Panc1 (cell line): Measurements from ENCODE around the gene NT5M. TPM values are rescaled to one million over a fixed set of nuclear protein-coding genes. Genes with fewer than 3 reads are reported as not detected.
A peak's percentile ranks its signal among the peaks of the same experiment; 100 is the strongest.

Source experiments
- ATAC-seq: fragments of 200-7000 bp; cut with Tn5 transposase; 2 replicates; pipeline ENCODE4 v1.9.1; 2020; ENCODE audit warnings: mild to moderate bottlenecking, moderate library complexity
- BruUV-seq: library from RNA; stranded (reverse); fragments of 400-500 nt; replicated peaks from 2 replicates; lab custom pipeline; 2021; lab: Mats Ljungman, UMichigan
- CTCF ChIA-PET: fragments of 300-600 bp; sonication (Branson Sonifier 250); formaldehyde crosslinking; loops from one replicate; lab custom pipeline; 2022; ENCODE audit warnings: antibody characterized with exemption; lab: Charles Lee
- POLR2A ChIA-PET: fragments of 300-600 bp; sonication (Branson Sonifier 250); formaldehyde crosslinking; loops from one replicate; lab custom pipeline; 2022; ENCODE audit warnings: antibody characterized with exemption; lab: Charles Lee
- DNase-seq: peaks from one replicate; pipeline ENCODE4 v3.0.0-alpha.2; 2010; ENCODE audit warnings: low read depth, low spot score
- H3K27ac ChIP-seq: 2 replicates; pipeline ENCODE4 v1.5.1; 2011; ENCODE audit warnings: mild to moderate bottlenecking, low read length, inconsistent platforms
- H3K27me3 ChIP-seq: fragments of 200-500 bp; sonication (Bioruptor generic); 2 replicates; pipeline ENCODE4 v1.6.0; 2014; ENCODE audit warnings: low read length, inconsistent platforms; ENCODE audit not compliant: control insufficient read depth, insufficient read depth
- H3K36me3 ChIP-seq: fragments of 200-500 bp; sonication (Bioruptor generic); 2 replicates; pipeline ENCODE4 v1.5.1; 2014; ENCODE audit warnings: inconsistent platforms, mild to moderate bottlenecking, low read length, moderate library complexity; ENCODE audit not compliant: control insufficient read depth, insufficient read depth
- H3K4me1 ChIP-seq: 2 replicates; pipeline ENCODE4 v1.5.1; 2011; ENCODE audit warnings: inconsistent platforms, mild to moderate bottlenecking, low read length, moderate library complexity; ENCODE audit not compliant: control insufficient read depth, insufficient read depth
- H3K4me3 ChIP-seq, 2 experiments: 2 replicates each; pipeline ENCODE4 v1.5.1; 2011 to 2012; ENCODE audit warnings: low read depth in 2 of 2, low read length in 2 of 2, mild to moderate bottlenecking in 2 of 2, inconsistent platforms in 1 of 2, moderate library complexity in 1 of 2
- H3K9me3 ChIP-seq: fragments of 200-500 bp; sonication (Bioruptor generic); 2 replicates; pipeline ENCODE4 v1.5.1; 2014; ENCODE audit warnings: low read depth, mild to moderate bottlenecking, inconsistent platforms, low read length, moderate library complexity; ENCODE audit not compliant: control insufficient read depth, insufficient read depth
- POLR2AphosphoS5 ChIP-seq: IDR thresholded peaks from 2 replicates; pipeline ENCODE4 v1.6.1; 2012; ENCODE audit warnings: mild to moderate bottlenecking, low read depth, low read length, moderate library complexity
- SIN3A ChIP-seq: IDR thresholded peaks from 2 replicates; pipeline ENCODE4 v1.6.1; 2012; ENCODE audit warnings: low read depth, mild to moderate bottlenecking, low read length, moderate library complexity, borderline replicate concordance; ENCODE audit not compliant: insufficient read depth
- TCF7L2 ChIP-seq: IDR thresholded peaks from 2 replicates; pipeline ENCODE4 v1.6.1; 2011; ENCODE audit warnings: mild to moderate bottlenecking, low read depth, low read length, inconsistent platforms
- in situ Hi-C: cut with HindIII; loops from 2 replicates; pipeline ENCODE4 v1.10.0; 2016; ENCODE audit warnings: low sequenced_read_pairs, low pct_unique_long_range_greater_than_20kb
- intact Hi-C: fragments of 100-400 bp; cut with micrococcal nuclease; formaldehyde crosslinking; loops from one replicate; pipeline ENCODE4 v1.10.0; 2022; ENCODE audit not compliant: unreplicated experiment
- total RNA-seq: library from RNA; stranded (reverse); gene quantifications from one replicate; pipeline ENCODE4 v1.2.1, GENCODE V29; 2021; ENCODE audit not compliant: unreplicated experiment
- TF ChIP-seq, protein P1 (sequence below): fragments of 450-650 bp; IDR thresholded peaks from 2 replicates; pipeline ENCODE4 v1.5.1; 2017; ENCODE audit warnings: mild to moderate bottlenecking
- TF ChIP-seq, protein P2 (sequence below), 2 experiments: IDR thresholded peaks; 2 replicates each; pipeline ENCODE4 v1.6.1; 2011 to 2012; ENCODE audit warnings: low read depth in 2 of 2, control low read depth in 1 of 2, low read length in 1 of 2, mild to moderate bottlenecking in 1 of 2, moderate library complexity in 1 of 2; ENCODE audit not compliant: insufficient read depth in 1 of 2

Gene NT5M
- total RNA-seq, 1 experiment from 2014 or later: 3.1 TPM

DNA sequence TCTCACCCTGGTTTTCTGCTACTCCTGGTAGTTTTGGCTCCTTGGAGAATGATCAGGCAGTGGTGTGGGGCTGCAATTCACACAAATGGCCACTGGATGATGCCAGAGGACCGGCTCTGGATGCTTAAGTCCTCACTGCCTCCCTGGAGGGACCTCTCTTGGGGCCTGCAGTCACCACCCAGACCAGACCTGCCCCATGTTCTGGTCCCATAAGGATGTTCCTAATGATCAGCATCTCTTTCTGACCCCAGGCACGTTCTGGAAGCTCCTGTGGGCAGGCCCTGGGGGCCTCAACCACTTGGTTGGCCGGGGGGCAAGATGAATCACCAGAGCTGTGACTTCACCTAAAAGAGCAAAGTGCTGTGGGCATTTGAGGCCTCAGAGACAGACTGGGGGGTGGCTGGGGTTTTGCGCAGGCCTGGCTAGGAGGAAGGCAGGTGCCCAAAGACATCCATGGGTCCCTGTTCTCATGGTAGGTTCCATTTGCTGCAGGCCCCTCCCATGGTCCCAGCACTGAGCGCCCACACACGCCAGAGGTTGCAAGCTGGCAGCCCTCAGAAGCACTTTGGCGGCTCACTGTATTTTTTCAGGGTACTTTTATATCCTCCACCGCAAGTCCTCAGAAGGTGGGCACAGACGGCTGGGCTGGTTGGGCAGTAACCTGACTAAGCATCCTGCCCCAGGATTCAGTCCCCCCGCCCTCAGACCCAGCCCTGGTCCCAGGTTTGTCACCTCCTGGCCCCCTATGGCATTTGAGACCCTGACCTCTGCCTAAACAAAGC is 53.2 kb downstream of the NT5M start:
- intact Hi-C loops (loop anchor here (2.0 to 5.0 kb wide), 3 partner anchors 140 to 286 kb away; partner anchors contain the start of gene RASD1), in situ Hi-C loops (no loop called here)
- ChIA-PET CTCF (interaction anchor here (0.8 kb wide), 1 partner anchor 215 kb away, joined by 5 read pairs; no protein-coding TSS in a partner anchor), POLR2A (no interaction called here)
- H3K4me1 ChIP-seq: no peaks in the 10 kb centered on the region
- H3K9me3 ChIP-seq: peaks cover 3% of the 10 kb centered on the region; the same call in 1 of the 2 replicates
- H3K4me3 ChIP-seq: no peak overlapping the region
- DNase-seq (peak; percentile 84), ATAC-seq (peak; percentile 88)
- H3K27ac ChIP-seq: no peak overlapping the region
- H3K36me3 ChIP-seq: no peaks in the 10 kb centered on the region
- no peaks in the 10 kb centered on the region for H3K27me3 ChIP-seq
- TF ChIP-seq, protein P1, sequence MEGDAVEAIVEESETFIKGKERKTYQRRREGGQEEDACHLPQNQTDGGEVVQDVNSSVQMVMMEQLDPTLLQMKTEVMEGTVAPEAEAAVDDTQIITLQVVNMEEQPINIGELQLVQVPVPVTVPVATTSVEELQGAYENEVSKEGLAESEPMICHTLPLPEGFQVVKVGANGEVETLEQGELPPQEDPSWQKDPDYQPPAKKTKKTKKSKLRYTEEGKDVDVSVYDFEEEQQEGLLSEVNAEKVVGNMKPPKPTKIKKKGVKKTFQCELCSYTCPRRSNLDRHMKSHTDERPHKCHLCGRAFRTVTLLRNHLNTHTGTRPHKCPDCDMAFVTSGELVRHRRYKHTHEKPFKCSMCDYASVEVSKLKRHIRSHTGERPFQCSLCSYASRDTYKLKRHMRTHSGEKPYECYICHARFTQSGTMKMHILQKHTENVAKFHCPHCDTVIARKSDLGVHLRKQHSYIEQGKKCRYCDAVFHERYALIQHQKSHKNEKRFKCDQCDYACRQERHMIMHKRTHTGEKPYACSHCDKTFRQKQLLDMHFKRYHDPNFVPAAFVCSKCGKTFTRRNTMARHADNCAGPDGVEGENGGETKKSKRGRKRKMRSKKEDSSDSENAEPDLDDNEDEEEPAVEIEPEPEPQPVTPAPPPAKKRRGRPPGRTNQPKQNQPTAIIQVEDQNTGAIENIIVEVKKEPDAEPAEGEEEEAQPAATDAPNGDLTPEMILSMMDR: peak; percentile 100
- TF ChIP-seq, protein P2, sequence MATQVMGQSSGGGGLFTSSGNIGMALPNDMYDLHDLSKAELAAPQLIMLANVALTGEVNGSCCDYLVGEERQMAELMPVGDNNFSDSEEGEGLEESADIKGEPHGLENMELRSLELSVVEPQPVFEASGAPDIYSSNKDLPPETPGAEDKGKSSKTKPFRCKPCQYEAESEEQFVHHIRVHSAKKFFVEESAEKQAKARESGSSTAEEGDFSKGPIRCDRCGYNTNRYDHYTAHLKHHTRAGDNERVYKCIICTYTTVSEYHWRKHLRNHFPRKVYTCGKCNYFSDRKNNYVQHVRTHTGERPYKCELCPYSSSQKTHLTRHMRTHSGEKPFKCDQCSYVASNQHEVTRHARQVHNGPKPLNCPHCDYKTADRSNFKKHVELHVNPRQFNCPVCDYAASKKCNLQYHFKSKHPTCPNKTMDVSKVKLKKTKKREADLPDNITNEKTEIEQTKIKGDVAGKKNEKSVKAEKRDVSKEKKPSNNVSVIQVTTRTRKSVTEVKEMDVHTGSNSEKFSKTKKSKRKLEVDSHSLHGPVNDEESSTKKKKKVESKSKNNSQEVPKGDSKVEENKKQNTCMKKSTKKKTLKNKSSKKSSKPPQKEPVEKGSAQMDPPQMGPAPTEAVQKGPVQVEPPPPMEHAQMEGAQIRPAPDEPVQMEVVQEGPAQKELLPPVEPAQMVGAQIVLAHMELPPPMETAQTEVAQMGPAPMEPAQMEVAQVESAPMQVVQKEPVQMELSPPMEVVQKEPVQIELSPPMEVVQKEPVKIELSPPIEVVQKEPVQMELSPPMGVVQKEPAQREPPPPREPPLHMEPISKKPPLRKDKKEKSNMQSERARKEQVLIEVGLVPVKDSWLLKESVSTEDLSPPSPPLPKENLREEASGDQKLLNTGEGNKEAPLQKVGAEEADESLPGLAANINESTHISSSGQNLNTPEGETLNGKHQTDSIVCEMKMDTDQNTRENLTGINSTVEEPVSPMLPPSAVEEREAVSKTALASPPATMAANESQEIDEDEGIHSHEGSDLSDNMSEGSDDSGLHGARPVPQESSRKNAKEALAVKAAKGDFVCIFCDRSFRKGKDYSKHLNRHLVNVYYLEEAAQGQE (IDR thresholded peaks at IDR 0.05; ENCODE audit: insufficient read depth in 1 of 2, low read depth in 2 of 2, low read length in 1 of 2): no peak
- BruUV-seq: no TSS peak

DNA sequence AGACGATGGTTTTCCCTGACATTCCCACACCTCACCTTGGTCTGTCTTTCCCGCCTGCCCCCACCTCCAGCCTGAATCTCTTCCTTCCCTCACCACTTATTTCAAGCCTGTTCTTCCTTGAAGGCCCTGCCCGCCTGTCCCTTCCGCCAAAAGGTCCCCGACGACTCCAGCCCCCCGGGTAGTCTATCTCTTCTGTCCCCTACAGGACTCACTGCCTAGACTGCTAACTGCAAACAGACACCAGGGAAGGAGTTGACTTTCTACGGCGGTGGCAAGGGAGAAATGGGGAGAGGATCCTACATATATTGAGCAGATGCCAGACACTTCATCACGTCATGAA is 53.7 kb downstream of the NT5M start:
- Histone ChIP-seq H3K4me3 (no peak overlapping the region), H3K4me1 (no peaks in the 10 kb centered on the region), H3K36me3 (no peaks in the 10 kb centered on the region), H3K9me3 (peaks cover 3% of the 10 kb centered on the region; the same call in 1 of the 2 replicates), H3K27me3 (no peaks in the 10 kb centered on the region), H3K27ac (no peak overlapping the region)
- CTCF ChIA-PET: no interaction called here
- ATAC-seq: no peak
- no TSS peak for BruUV-seq
- in situ Hi-C loops: no loop called here
- intact Hi-C loops: loop anchor here (2.0 to 5.0 kb wide), 3 partner anchors 140 to 285 kb away; partner anchors contain the start of gene RASD1
- TF ChIP-seq TCF7L2: no peak
- TF ChIP-seq, protein P1: no peak
- no peak for TF ChIP-seq POLR2AphosphoS5
- TF ChIP-seq SIN3A: no peak
- TF ChIP-seq, protein P2 (IDR thresholded peaks at IDR 0.05; ENCODE audit: insufficient read depth in 1 of 2, low read depth in 2 of 2, low read length in 1 of 2): no peak
- POLR2A ChIA-PET: no interaction called here
- no peak for DNase-seq
